IMR-90 (cell line): Measurements from ENCODE around the gene COL5A1. TPM values are rescaled to one million over a fixed set of nuclear protein-coding genes. Genes with fewer than 3 reads are reported as not detected.

ENCODE experiments used
- ATAC-seq: fragments of 200-7000 bp; cut with Tn5 transposase; 2 replicates; pipeline ENCODE4 v1.9.1; 2020; ENCODE audit warnings: low read depth, mild to moderate bottlenecking, moderate library complexity
- BruUV-seq: library from RNA; stranded (reverse); fragments of 400-500 nt; replicated peaks from 2 replicates; lab custom pipeline; 2021; lab: Mats Ljungman, UMichigan
- CTCF ChIA-PET: fragments of 300-600 bp; formaldehyde crosslinking; extraction: SDS; loops from one replicate; lab custom pipeline; 2021; ENCODE audit warnings: antibody characterized with exemption; lab: Yijun Ruan, JAX
- POLR2A ChIA-PET: fragments of 300-600 bp; sonication (Branson Sonifier 250); formaldehyde crosslinking; loops from one replicate; lab custom pipeline; 2022; ENCODE audit warnings: antibody characterized with exemption; ENCODE audit not compliant: unreplicated experiment; lab: Charles Lee
- DNase-seq: peaks from one replicate; pipeline ENCODE4 v3.0.0; 2013
- H2AFZ ChIP-seq: replicated peaks from 2 replicates; pipeline ENCODE3; 2013; ENCODE audit warnings: low read length, mild to moderate bottlenecking; ENCODE audit not compliant: poor library complexity
- H2AK5ac ChIP-seq: 2 replicates; pipeline ENCODE4 v1.6.1; 2013; ENCODE audit warnings: low read depth, low read length, inconsistent platforms
- H2AK9ac ChIP-seq: replicated peaks from 2 replicates; pipeline ENCODE3; 2013; ENCODE audit warnings: mild to moderate bottlenecking, low read depth, low read length, moderate library complexity; ENCODE audit not compliant: poor library complexity
- H2BK120ac ChIP-seq: 2 replicates; pipeline ENCODE4 v1.6.1; 2013; ENCODE audit warnings: low read depth, low read length, inconsistent platforms
- H2BK15ac ChIP-seq: 3 replicates; pipeline ENCODE4 v1.6.1; 2013; ENCODE audit warnings: low read depth, low read length, inconsistent platforms
- H2BK20ac ChIP-seq: 2 replicates; pipeline ENCODE4 v1.6.1; 2013; ENCODE audit warnings: low read depth, mild to moderate bottlenecking, inconsistent platforms, low read length, moderate library complexity
- H2BK5ac ChIP-seq: 2 replicates; pipeline ENCODE4 v1.6.1; 2013; ENCODE audit warnings: mild to moderate bottlenecking, low read depth, low read length, inconsistent platforms; ENCODE audit not compliant: poor library complexity, severe bottlenecking
- H3K14ac ChIP-seq: replicated peaks from 2 replicates; pipeline ENCODE4 v1.6.1; 2013; ENCODE audit warnings: low read depth, low read length, inconsistent platforms
- H3K18ac ChIP-seq: 2 replicates; pipeline ENCODE4 v1.6.1; 2013; ENCODE audit warnings: low read depth, low read length, control low read depth
- H3K23ac ChIP-seq: 2 replicates; pipeline ENCODE4 v1.6.1; 2013; ENCODE audit warnings: low read depth, low read length, inconsistent platforms
- H3K27ac ChIP-seq: 2 replicates; pipeline ENCODE4 v1.5.1; 2013; ENCODE audit warnings: mild to moderate bottlenecking, control low read depth, low read length; ENCODE audit not compliant: insufficient read depth
- H3K27me3 ChIP-seq: 2 replicates; pipeline ENCODE4 v1.6.1; 2013; ENCODE audit warnings: low read length; ENCODE audit not compliant: control insufficient read depth, insufficient read depth
- H3K36me3 ChIP-seq: 2 replicates; pipeline ENCODE4 v1.6.1; 2013; ENCODE audit warnings: low read length, mixed read lengths; ENCODE audit not compliant: control insufficient read depth, insufficient read depth
- H3K4ac ChIP-seq: 2 replicates; pipeline ENCODE4 v1.6.1; 2013; ENCODE audit warnings: low read depth, low read length, inconsistent platforms
- H3K4me1 ChIP-seq: 2 replicates; pipeline ENCODE4 v1.6.1; 2013; ENCODE audit warnings: low read length, mixed read lengths; ENCODE audit not compliant: control insufficient read depth, insufficient read depth
- H3K4me2 ChIP-seq: 2 replicates; pipeline ENCODE4 v1.6.1; 2013; ENCODE audit warnings: low read depth, mild to moderate bottlenecking, control low read depth, low read length, moderate library complexity
- H3K4me3 ChIP-seq: 2 replicates; pipeline ENCODE4 v1.5.1; 2013; ENCODE audit warnings: low read depth, mild to moderate bottlenecking, control low read depth, low read length, moderate library complexity; ENCODE audit not compliant: insufficient read depth
- H3K56ac ChIP-seq: 2 replicates; pipeline ENCODE4 v1.6.1; 2013; ENCODE audit warnings: low read length, inconsistent platforms; ENCODE audit not compliant: insufficient read depth; ENCODE audit errors: extremely low read depth
- H3K79me1 ChIP-seq, 2 experiments: 2 replicates each; pipeline ENCODE4 v1.6.1; 2013; ENCODE audit warnings: low read length in 2 of 2, inconsistent platforms in 1 of 2, low read depth in 1 of 2
- H3K9ac ChIP-seq: 2 replicates; pipeline ENCODE4 v1.6.1; 2013; ENCODE audit warnings: low read depth, low read length, control low read depth
- H3K9me1 ChIP-seq: 2 replicates; pipeline ENCODE4 v1.6.1; 2013; ENCODE audit warnings: low read length, inconsistent platforms; ENCODE audit not compliant: insufficient read depth
- H3K9me3 ChIP-seq: 2 replicates; pipeline ENCODE4 v1.6.1; 2013; ENCODE audit warnings: low read length; ENCODE audit not compliant: control insufficient read depth, insufficient read depth
- H4K20me1 ChIP-seq: 2 replicates; pipeline ENCODE4 v1.6.1; 2013; ENCODE audit warnings: low read length, inconsistent platforms; ENCODE audit not compliant: insufficient read depth
- H4K5ac ChIP-seq: 2 replicates; pipeline ENCODE4 v1.6.1; 2013; ENCODE audit warnings: mild to moderate bottlenecking, low read depth, low read length, control low read depth
- H4K8ac ChIP-seq, 2 experiments: 2 replicates each; pipeline ENCODE4 v1.6.1; 2013; ENCODE audit warnings: low read depth in 2 of 2, low read length in 2 of 2, control low read depth in 1 of 2, inconsistent platforms in 1 of 2
- H4K91ac ChIP-seq: 2 replicates; pipeline ENCODE4 v1.6.1; 2013; ENCODE audit warnings: low read depth, low read length, inconsistent platforms; ENCODE audit not compliant: insufficient read depth
- ELK1 ChIP-seq: fragments of 150-350 bp; IDR thresholded peaks from 2 replicates; pipeline ENCODE4 v1.6.1; 2016; ENCODE audit warnings: low read depth, mild to moderate bottlenecking, low read length, moderate library complexity, borderline replicate concordance
- WGBS, 2 experiments: methylation state at CpG; one replicate each; pipeline versions ENCODE4 v1.1.5 to v1.1.7; 2013; ENCODE audit warnings: missing lambda C conversion rate in 2 of 2; ENCODE audit not compliant: insufficient read length in 1 of 2; ENCODE audit errors: extremely low coverage in 2 of 2; 5-methylcytosine and 5-hydroxymethylcytosine counted together
- dilution Hi-C: fragments of 300-500 bp; cut with HindIII; formaldehyde crosslinking; loops from one replicate; pipeline ENCODE4 v1.14.3; 2018; ENCODE audit warnings: low sequenced_read_pairs; ENCODE audit not compliant: unreplicated experiment
- in situ Hi-C: fragments of 300-500 bp; cut with MboI; formaldehyde crosslinking; loops from 3 replicates; pipeline ENCODE4 v1.14.3; 2019; ENCODE audit warnings: low sequenced_read_pairs, inconsistent platforms, mixed read lengths
- intact Hi-C: fragments of 100-400 bp; cut with micrococcal nuclease; formaldehyde crosslinking; loops from 2 replicates; pipeline ENCODE4 v1.10.0; 2022
- polyA plus RNA-seq, 3 experiments: library from polyadenylated mRNA; depleted of rRNA; stranded (reverse); fragments of >200 nt; gene quantifications; 2 replicates each; pipeline ENCODE4 v1.2.3, GENCODE V29; 2012; ENCODE audit warnings: low replicate concordance in 1 of 3
- total RNA-seq: library from RNA; depleted of rRNA; stranded (reverse); fragments of >200 nt; gene quantifications from 2 replicates; pipeline ENCODE4 v1.2.3, GENCODE V29; 2012

COL5A1 gene
- total and polyA plus RNA-seq, 2 of the 4 experiments (the other 2 are of a cell fraction) = 19.2 to 173 TPM

DNA sequence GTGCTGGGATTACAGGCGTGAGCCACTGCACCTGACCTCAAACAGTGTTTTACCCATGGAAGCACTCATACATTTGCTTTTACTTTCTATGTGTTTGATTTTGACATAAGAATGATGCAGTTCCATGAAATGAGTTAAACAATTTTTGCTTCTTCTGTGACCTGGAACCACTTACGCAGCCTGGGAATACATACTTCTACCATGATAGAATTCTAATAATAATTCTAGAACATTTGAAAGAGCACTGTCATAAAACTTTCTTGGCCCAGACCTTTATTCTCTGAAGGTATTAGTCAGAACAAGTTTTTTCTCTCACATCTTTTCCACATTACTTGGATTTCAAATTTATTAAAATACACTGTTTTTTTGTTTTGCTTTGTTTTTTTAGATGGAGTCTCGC, 25.3 kb upstream of the COL5A1 start:
- no peak overlapping the region for H2AK9ac ChIP-seq
- no peak overlapping the region for H2BK15ac ChIP-seq
- no peak overlapping the region for H3K4me2 ChIP-seq
- H3K18ac ChIP-seq = no peak overlapping the region
- H4K8ac ChIP-seq = no peak overlapping the region
- no peak overlapping the region for H2AFZ ChIP-seq
- in situ Hi-C loops (no loop called here), intact Hi-C loops (no loop called here), dilution Hi-C loops (no loop called here)
- DNase-seq = no peak
- H3K27ac ChIP-seq = no peak overlapping the region
- no peaks in the 10 kb centered on the region; the same call in 1 of the 2 replicates for H3K4me1 ChIP-seq
- no peaks in the 10 kb centered on the region for H3K9me1 ChIP-seq
- no peak overlapping the region for H2BK5ac ChIP-seq
- H3K36me3 ChIP-seq = no peaks in the 10 kb centered on the region
- ChIA-PET CTCF (no interaction called here), POLR2A (no interaction called here)
- no peaks in the 10 kb centered on the region for H4K20me1 ChIP-seq
- H3K9ac ChIP-seq = no peak overlapping the region
- no peak overlapping the region for H4K91ac ChIP-seq
- H3K56ac ChIP-seq = no peak overlapping the region
- no TSS peak for BruUV-seq
- H3K9me3 ChIP-seq = peaks cover 5% of the 10 kb centered on the region; the same call in 1 of the 2 replicates
- no peak overlapping the region for H3K4me3 ChIP-seq
- H3K4ac ChIP-seq = no peak overlapping the region
- H2AK5ac ChIP-seq = no peak overlapping the region
- no peak overlapping the region for H2BK20ac ChIP-seq
- H3K23ac ChIP-seq = no peak overlapping the region
- no peaks in the 10 kb centered on the region for H3K79me1 ChIP-seq
- no peak for TF ChIP-seq ELK1
- ATAC-seq = no peak
- H3K14ac ChIP-seq = no peak overlapping the region
- H3K27me3 ChIP-seq = no peaks in the 10 kb centered on the region; the same call in 1 of the 2 replicates
- no peak overlapping the region for H4K5ac ChIP-seq
- no peak overlapping the region for H2BK120ac ChIP-seq
- no CpG with 5 or more reads among the region's 3 CpGs for WGBS, 2 experiments
